ENCODE data around the gene OR10AD1. TPM values are rescaled to one million over a fixed set of nuclear protein-coding genes. Genes with fewer than 3 reads are reported as not detected.
A peak's percentile ranks its signal among the peaks of the same experiment; 100 is the strongest.

The OR10AD1 gene
- total RNA-seq, 8 experiments from 2014 or later, result 0.33 to 1.5 (median 0.73) TPM

DNA sequence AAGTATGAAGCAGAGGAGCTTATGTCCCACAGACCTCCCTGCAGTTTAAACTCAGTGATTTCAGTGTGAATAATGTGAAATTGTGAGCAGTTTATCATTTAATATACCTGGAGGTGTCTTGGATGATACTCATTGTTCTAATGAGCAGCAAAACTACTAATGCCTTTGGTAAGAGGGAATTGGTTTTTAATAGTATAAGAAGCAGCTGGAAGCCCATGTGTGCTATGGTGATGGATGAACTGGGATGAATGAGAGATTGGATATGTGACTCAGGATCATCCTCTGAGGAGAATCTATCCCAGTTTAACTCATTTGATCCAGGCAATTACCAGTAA lies 26.7 kb downstream of the OR10AD1 start:
- peak in 1 of 8 experiments; percentile 23 for ATAC-seq (replicated peaks in 6 of 8)
- Histone ChIP-seq H3K4me1 (replicated peaks in 1 of 2) (peaks cover 0 to 3% of the 10 kb centered on the region in 2 donors), H3K4me3 (no peak overlapping the region), H3K27ac (no peak overlapping the region)
- in situ Hi-C loops (cut with MboI; ENCODE audit: low pct_unique_long_range_greater_than_20kb in 2 of 9, low sequenced_read_pairs in 9 of 9, unreplicated experiment in 9 of 9), result loop anchor here in 3 of 9 experiments (25.0 kb wide), 2 partner anchors 286 to 464 kb away; partner anchors contain the start of genes RPAP3 (in 2 of the 3) and ANP32D (in 1 of the 3)

DNA sequence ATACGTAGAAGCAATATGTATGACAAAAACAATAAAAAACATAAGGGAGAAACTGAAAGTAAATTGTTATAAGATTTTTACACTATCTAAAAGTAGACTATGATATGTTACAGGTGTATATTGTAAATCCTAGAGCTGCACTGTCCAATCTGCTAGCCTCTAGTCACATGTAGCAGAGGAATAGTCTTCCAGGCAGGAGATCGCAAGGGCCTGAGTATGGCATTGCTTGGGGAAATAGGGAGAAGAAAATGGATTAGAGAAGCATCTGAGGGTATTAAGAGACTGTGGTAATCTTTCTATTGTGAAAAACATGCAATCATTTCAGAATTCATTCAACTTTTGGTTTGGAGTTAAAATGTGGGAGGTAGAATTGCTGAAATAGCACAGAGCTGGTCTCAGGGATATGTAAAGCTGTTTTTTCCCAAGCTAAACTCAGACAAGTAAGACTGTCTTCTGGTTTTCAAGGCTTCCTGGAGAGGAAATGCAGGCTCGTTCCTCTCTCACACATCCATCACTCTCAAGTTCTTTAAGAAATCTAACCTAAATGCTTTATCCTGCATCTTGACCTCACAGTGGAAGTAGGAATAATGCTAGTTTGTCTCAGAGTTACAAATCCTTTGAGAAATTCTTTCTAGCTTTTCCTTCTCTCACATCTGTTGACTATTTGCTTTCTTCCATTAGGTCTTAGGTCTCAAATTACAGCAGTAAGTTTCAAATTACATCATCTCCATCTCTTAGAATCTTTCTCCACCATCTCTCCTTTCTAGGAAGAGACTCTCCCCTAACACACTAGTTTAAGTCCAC lies 27.3 kb downstream of the OR10AD1 start:
- Histone ChIP-seq H3K27ac (no peak overlapping the region), H3K4me3 (no peak overlapping the region), H3K4me1 (replicated peaks in 1 of 2) (peaks cover 0 to 3% of the 10 kb centered on the region in 2 donors)
- ATAC-seq (replicated peaks in 6 of 8), result peak in 3 of 8 experiments; percentile 53 to 86 (median 75)
- WGBS, 10 experiments, result 20 to 85% (median 50%) methylated on average over 1 to 3 of the region's 3 CpGs
- in situ Hi-C loops (cut with MboI; ENCODE audit: low pct_unique_long_range_greater_than_20kb in 2 of 9, low sequenced_read_pairs in 9 of 9, unreplicated experiment in 9 of 9), result loop anchor here in 3 of 9 experiments (25.0 kb wide), 2 partner anchors 286 to 464 kb away; partner anchors contain the start of genes RPAP3 (in 2 of the 3) and ANP32D (in 1 of the 3)

DNA sequence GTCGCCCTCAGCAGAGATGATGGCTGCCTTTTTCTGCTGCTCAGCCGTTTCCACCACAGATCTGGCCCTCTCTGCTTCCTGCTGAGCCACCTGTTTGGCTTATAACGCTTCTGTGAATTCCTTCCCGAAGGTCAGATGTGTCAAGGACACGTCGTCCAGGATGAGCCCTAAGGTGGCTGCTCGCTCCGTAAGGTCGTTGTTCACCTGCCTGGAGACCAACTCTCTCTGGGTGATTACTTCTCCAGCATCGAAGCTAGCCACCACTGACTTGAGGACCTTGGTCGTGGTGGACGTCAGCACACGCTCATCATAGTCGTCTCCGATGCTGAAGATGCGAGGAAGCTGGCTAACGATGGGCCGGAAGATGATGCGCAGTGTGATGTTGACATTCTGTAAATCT lies 34.1 kb downstream of the OR10AD1 start:
- ATAC-seq (replicated peaks in 6 of 8), result no peak
- H3K27ac ChIP-seq, result no peak overlapping the region
- in situ Hi-C loops (cut with MboI; ENCODE audit: low pct_unique_long_range_greater_than_20kb in 2 of 9, low sequenced_read_pairs in 9 of 9, unreplicated experiment in 9 of 9), result loop anchor here in 1 of 9 experiments (10.0 kb wide), 1 partner anchor 84 kb away; no protein-coding TSS in a partner anchor
- no peak overlapping the region for H3K4me3 ChIP-seq
- H3K4me1 ChIP-seq (replicated peaks in 1 of 2), result no peaks in the 10 kb centered on the region
- WGBS, 10 experiments, result 60 to 100% (median 85%) methylated on average over 1 to 11 of the region's 19 CpGs; no CpG with 5 or more reads in 5 of the 10 experiments

DNA sequence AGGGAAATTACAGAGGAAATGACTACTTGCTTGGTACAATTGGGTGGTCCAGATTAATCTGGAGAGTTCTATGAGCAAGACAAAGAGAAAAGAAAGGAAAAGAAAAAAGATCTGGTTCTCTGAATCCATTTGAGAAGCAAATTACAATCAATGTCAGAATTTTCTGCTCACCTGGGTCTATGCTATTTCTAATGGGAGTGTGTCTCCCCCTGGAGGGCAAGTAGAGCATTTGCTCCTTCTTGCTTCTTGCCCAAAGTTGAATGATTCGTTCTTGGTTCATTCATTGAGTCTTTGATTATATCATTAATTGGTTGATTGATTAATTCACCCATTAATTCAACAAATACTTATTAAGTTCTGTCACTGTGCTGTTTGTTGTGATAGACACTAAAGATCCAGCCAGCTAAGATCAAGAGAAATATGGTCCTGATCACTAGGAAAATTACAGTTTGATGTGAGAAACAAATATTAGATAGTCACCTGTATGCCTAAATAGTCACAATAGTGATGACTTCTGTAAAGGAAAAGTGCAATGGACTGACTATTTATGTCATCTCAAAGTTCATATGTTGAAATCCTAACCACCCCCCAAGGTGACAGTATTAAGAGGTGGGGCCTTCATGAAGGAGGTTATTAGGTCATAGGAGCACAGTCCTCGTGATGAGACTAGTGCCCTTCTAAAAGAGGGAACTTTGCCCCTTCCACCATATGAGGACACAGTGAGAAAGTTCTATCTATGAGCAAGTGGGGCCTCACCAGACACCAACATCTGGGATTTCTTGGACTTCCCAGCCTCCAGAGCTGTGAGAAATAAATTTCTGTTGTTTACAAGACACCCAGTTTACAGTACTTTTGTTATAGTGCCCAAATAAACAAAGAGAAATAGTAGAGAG lies 37.8 kb downstream of the OR10AD1 start:
- ATAC-seq (replicated peaks in 6 of 8), result peak in 4 of 8 experiments; percentile 35 to 64 (median 53)
- Histone ChIP-seq H3K4me1 (replicated peaks in 1 of 2) (no peaks in the 10 kb centered on the region), H3K4me3 (no peak overlapping the region), H3K27ac (no peak overlapping the region)
- in situ Hi-C loops (cut with MboI; ENCODE audit: low pct_unique_long_range_greater_than_20kb in 2 of 9, low sequenced_read_pairs in 9 of 9, unreplicated experiment in 9 of 9), result loop anchor here in 1 of 9 experiments (10.0 kb wide), 1 partner anchor 81 kb away; no protein-coding TSS in a partner anchor
- 0 to 14% (median 0%) methylated on average over 1 to 2 of the region's 2 CpGs; no CpG with 5 or more reads in 2 of the 10 experiments for WGBS, 10 experiments

DNA sequence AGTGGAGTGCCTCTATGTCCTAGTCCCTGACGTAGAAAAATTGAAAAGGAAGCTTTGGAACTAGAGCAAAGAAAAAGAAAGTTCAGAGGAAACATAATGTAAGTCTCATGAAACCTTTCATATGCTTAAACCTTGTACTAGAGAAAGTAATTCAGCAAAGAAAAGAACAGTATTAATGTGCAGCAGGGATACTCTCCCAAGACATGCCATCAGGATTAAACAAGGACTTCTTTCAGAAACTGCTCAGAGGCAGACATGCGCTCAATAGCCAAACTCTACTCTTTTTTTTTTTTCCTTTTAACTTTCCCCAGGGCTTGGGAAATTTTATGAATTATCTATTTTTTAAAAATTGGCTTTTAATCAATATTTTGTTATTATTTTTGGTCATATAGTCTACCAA lies 38.6 kb downstream of the OR10AD1 start:
- WGBS, 10 experiments, result 0 to 100% (median 73%) methylated on average over 1 to 2 of the region's 2 CpGs
- in situ Hi-C loops (cut with MboI; ENCODE audit: low pct_unique_long_range_greater_than_20kb in 2 of 9, low sequenced_read_pairs in 9 of 9, unreplicated experiment in 9 of 9), result loop anchor here in 1 of 9 experiments (10.0 kb wide), 1 partner anchor 80 kb away; no protein-coding TSS in a partner anchor
- ATAC-seq (replicated peaks in 6 of 8), result no peak
- Histone ChIP-seq H3K4me3 (no peak overlapping the region), H3K27ac (no peak overlapping the region), H3K4me1 (replicated peaks in 1 of 2) (no peaks in the 10 kb centered on the region)

DNA sequence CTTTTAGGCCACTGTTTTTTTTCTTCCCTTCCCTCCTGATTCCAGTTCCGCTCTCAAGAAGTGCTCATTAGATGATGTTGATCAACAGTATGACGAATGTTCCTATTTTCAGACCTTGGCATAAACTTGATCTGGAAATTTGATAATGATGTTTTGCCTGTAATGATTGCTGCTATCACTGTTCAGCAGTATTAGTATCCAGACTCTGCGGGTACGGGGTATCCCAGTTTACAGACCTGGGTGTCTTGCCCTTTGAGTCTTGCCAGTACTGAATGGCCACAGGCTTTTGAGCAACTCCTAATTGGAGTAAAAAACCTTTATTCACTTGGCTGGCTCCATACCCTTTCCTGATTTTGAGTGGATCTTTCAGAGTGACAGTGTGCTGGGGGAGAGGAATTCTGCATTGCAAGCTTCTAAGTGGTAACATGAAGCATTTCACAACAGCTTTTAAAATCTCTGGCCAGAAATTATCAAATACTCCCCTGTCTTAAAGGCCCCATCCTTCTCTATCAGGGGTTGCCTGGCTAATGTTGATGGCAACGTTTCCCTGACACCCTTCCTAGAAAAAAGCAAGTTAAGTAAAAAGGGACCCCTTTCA lies 39.8 kb downstream of the OR10AD1 start:
- in situ Hi-C loops (cut with MboI; ENCODE audit: low pct_unique_long_range_greater_than_20kb in 2 of 9, low sequenced_read_pairs in 9 of 9, unreplicated experiment in 9 of 9), result loop anchor here in 1 of 9 experiments (10.0 kb wide), 1 partner anchor 78 kb away; no protein-coding TSS in a partner anchor

DNA sequence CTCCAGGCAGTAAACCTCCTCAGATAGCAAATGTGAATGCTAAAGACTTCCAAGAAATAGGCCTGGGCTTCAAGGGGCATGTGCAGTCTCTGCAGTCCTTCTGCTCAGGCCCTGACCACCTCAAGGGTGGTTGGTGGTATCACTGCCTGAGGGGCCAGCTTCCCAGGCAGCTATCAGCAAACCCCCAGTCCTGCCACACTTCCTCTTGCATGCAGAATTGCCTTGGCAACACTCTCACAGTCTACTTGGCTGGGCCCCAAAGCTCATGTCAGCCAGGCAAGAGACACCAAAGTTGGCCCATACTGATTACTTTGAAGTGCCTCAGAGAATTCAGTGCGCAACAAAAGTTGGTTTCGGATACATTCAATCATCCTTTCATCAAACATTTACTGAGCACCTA lies 42.3 kb downstream of the OR10AD1 start:
- in situ Hi-C loops (cut with MboI; ENCODE audit: low pct_unique_long_range_greater_than_20kb in 2 of 9, low sequenced_read_pairs in 9 of 9, unreplicated experiment in 9 of 9), result loop anchor here in 1 of 9 experiments (10.0 kb wide), 1 partner anchor 76 kb away; no protein-coding TSS in a partner anchor
- Histone ChIP-seq H3K27ac (no peak overlapping the region), H3K4me1 (replicated peaks in 1 of 2) (peaks cover 0 to 4% of the 10 kb centered on the region in 2 donors), H3K4me3 (no peak overlapping the region)
- WGBS, 10 experiments, result 56 to 100% (median 93%) methylated on average over 1 to 2 of the region's 2 CpGs; no CpG with 5 or more reads in 3 of the 10 experiments
- peak in 1 of 8 experiments; percentile 0 for ATAC-seq (replicated peaks in 6 of 8)

More for the DNA sequence above, 39.8 kb downstream of the OR10AD1 start:
- no peak overlapping the region for H3K27ac ChIP-seq
- no peaks in the 10 kb centered on the region for H3K4me1 ChIP-seq (replicated peaks in 1 of 2)
- H3K4me3 ChIP-seq, result no peak overlapping the region
- WGBS, 10 experiments, result 13 to 75% (median 62%) methylated on average over 2 to 5 of the region's 5 CpGs
- no peak for ATAC-seq (replicated peaks in 6 of 8)

DNA sequence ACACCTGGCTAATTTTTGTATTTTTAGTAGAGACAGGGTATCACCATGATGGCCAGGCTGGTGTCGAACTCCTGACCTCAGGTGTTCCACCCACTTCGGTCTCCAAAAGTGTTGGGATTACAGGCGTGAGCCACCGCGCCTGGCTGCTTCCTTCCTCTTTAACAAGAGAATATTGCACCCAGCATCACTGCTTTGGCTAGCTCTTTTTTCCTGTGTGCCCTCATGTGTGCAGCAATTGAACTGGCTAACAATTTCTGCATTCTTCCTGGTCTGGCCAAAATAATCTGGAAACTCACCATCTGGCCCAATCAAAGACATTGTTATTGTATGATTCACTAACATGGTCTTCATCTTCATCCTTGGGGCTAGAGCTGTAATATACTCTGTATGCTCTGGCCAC lies 43.0 kb downstream of the OR10AD1 start:
- 88 to 100% (median 100%) methylated on average over 1 to 5 of the region's 5 CpGs; no CpG with 5 or more reads in 3 of the 10 experiments for WGBS, 10 experiments
- Histone ChIP-seq H3K4me3 (no peak overlapping the region), H3K27ac (no peak overlapping the region), H3K4me1 (replicated peaks in 1 of 2) (peaks cover 0 to 4% of the 10 kb centered on the region in 2 donors)
- ATAC-seq (replicated peaks in 6 of 8), result no peak
- in situ Hi-C loops (cut with MboI; ENCODE audit: low pct_unique_long_range_greater_than_20kb in 2 of 9, low sequenced_read_pairs in 9 of 9, unreplicated experiment in 9 of 9), result loop anchor here in 1 of 9 experiments (10.0 kb wide), 1 partner anchor 75 kb away; no protein-coding TSS in a partner anchor

DNA sequence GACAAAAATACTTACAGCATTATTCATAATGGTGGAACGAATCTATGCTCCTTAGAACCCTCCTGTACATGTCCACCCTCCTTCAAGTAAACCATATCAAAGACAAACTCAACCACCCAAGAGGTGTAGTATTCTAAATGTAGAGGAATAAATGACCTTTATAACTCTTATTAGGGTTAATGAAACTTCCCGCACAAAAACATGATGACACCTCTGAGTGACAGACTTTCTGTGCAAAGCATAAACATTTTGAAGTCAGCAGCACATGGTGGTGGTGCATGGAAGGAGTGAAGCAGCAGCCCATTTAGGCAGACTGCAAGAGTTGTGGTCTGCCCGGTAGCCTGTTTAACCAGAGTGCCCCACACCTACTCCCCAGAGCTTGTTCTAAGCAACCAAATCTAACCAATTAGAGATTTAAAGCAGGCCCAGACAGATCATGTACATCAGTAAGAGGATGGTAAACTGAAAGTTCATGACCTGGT lies 45.2 kb downstream of the OR10AD1 start:
- in situ Hi-C loops (cut with MboI; ENCODE audit: low pct_unique_long_range_greater_than_20kb in 2 of 9, low sequenced_read_pairs in 9 of 9, unreplicated experiment in 9 of 9), result no loop called here
- Histone ChIP-seq H3K4me3 (peak overlapping the region; percentile 23 to 88 (median 68)), H3K4me1 (replicated peaks in 1 of 2) (peaks cover 0 to 4% of the 10 kb centered on the region in 2 donors), H3K27ac (peak overlapping the region; percentile 55 to 76)
- ATAC-seq (replicated peaks in 6 of 8), result peak in 1 of 8 experiments; percentile 17
- 67 to 100% (median 100%) methylated on average over 1 to 2 of the region's 3 CpGs; no CpG with 5 or more reads in 5 of the 10 experiments for WGBS, 10 experiments

DNA sequence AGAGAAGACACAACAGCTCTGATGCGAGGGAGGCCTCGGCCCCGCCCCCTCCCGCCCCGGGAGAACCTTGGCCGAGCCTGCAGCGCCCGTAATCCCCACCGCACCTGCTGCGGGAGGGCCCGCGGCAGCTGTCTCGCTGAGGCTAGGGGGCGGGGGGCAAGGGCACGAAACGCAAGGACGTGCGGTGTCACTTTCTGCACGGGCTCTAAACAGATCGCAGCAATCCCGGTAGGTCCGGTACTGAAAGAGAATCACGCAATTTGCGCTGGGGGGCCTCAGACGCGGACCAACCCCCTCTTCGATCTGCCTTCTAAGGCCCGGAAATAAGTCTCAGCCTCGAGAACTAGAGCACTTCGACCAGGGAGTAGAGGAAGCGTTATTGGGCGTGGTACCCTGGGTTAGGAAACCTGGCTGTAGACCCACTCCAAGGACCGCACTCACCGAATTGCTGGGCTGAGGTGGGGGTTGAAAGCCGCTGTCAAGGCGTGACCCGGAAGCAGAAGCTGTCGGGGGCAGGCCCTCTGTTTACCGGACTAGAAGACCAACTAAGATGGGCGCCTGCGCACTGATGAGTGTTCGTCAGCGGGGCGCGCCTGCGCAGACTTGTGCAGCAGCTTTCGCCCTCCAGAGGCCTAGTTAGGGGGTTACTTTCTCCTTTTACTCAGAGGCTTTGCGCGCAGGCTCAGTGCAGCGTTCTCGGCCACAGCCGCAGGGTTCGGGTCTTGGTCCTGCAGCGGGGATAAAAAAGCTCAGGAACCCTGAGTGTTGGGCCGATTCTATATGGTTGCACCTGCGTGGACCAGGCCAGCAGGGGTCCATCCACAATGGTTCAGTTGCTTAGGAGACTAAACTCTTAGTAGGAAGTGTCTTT lies 45.8 kb downstream of the OR10AD1 start, which contains the start of gene ASB8:
TSS of gene ASB8 (minus strand) at position 498 of the 871 bp plus-strand sequence. CDS start 4,019 bp downstream, outside the sequence.
- in situ Hi-C loops (cut with MboI; ENCODE audit: low pct_unique_long_range_greater_than_20kb in 2 of 9, low sequenced_read_pairs in 9 of 9, unreplicated experiment in 9 of 9), result no loop called here
- WGBS, 10 experiments, result 0 to 1% (median 0%) methylated on average over 2 to 21 of the region's 56 CpGs; no CpG with 5 or more reads in 4 of the 10 experiments
- peak; percentile 91 to 96 (median 94) for ATAC-seq (replicated peaks in 6 of 8)
- peaks cover 0 to 4% of the 10 kb centered on the region in 2 donors for H3K4me1 ChIP-seq (replicated peaks in 1 of 2)
- H3K27ac ChIP-seq, result peak within 1 kb of the TSS; percentile 80 to 89
- H3K4me3 ChIP-seq, result peak within 1 kb of the TSS; percentile 58 to 88 (median 68)

DNA sequence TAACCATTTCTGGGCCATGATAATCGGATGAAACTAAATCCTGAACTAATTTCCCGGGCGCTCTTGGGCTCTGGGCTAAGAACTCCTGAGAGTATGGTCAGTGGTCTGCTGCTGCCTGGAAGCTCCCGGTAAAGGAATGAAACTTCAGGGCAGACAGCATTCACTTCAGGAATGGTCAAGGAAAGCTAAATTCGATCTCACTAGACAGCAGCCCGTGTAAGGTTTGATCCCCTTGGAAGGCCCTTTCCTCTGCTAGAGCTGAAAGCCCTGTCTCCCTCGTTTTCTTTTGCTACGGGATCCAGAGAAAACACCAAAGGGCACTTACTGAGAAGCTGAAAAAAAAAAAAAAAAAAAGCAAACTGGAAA lies 46.5 kb downstream of the OR10AD1 start:
- peak overlapping the region; percentile 80 to 89 for H3K27ac ChIP-seq
- WGBS, 10 experiments, result 0 to 41% (median 17%) methylated on average over 1 to 6 of the region's 8 CpGs; no CpG with 5 or more reads in 2 of the 10 experiments
- ATAC-seq (replicated peaks in 6 of 8), result peak in 2 of 8 experiments; percentile 2
- peaks cover 0 to 4% of the 10 kb centered on the region in 2 donors for H3K4me1 ChIP-seq (replicated peaks in 1 of 2)
- H3K4me3 ChIP-seq, result peak overlapping the region; percentile 58 to 88 (median 68)
- in situ Hi-C loops (cut with MboI; ENCODE audit: low pct_unique_long_range_greater_than_20kb in 2 of 9, low sequenced_read_pairs in 9 of 9, unreplicated experiment in 9 of 9), result no loop called here
